GM21723 (cell line): ENCODE results near the gene PYY.
"Not testable (repeated sequence)": the region's sequence is repeated elsewhere in the genome, so short reads cannot be mapped to it uniquely, and the experiment has no call there.

Experiments used
- ATAC-seq: cut with Tn5 transposase; IDR thresholded peaks from one replicate; pipeline ENCODE4 v1.9.1; 2021; ENCODE audit warnings: mild to moderate bottlenecking, moderate library complexity; ENCODE audit not compliant: unreplicated experiment

The PYY gene

DNA sequence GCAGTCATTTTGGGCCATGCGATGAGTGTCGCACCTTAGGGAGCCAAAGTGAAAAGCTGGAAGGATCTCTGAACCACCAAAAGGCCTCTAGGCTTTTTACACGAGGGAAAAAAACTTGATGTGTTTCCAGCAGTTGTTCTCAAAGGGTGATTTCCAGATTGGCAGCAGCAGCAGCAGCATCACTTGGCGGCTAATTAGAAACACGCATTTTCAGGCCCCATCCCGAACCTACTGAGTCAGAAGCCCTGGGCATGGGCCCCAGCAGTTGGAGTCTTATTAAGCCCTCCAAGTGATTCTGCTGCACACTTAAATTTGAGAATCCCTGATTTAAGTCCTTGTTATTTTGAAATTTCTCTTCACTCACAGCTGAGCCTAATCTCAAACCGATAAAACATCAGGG, 25.3 kb upstream of the PYY start:
- ATAC-seq, result no peak

DNA sequence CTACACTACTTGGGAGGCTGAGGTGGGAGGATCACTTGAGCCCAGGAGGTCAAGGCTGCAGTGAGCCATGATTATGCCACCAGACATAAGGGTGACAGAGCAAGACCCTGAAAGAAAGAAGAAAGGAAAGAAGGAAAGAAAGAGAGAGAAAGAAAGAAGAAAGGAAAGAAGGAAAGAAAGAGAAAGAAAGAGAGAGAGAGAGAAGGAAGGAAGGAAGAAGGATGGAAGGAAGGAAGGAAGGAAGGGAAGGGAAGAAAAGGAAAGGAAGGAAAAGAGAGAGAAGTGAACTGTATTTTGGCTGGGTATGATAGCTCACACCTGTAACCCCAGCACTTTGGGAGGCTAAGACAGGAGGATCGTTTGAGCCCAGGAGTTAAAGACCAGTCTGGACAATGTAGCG, 24.3 kb upstream of the PYY start:
- ATAC-seq, result no peak

DNA sequence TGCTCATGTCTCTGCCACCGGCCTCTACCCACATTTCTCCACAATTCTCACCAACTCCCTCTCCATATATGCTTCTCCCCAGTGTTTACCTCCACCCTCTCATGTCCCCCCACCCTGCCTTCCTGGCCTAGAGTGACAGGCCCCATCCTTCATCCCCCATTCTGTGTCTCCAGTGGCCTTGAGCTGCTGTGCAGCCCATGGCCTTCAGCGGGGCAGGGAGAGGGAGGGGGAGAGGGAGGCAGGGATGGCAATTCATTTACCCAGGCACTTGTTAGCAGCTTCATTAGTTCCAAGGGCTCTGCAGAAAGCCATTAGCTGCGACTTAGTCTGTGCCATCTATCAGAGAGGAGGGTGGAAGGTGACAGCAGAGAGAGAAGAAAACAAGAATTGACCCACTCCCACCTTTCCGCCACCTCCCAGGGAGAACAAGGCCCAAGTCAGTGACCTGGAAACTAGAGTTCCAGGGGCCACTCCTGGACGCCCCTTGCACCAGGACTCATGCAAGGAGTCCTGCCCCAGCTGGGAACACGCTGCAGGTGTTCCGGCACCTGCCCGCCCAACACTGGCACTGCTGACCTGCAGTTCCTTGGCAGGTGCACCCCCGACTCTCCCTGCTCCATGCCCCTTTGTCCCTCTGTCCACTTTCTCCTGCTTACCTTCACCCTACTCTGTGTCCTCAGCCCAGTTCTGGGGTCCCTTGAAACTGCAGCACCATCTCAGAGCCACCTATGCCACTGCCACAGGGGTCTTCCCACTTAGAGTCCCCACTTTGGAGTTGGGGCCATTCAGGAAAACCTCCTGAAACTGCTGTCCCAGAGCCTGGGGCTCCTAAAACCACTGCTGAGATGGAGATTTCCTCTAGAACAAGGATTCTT, 23.5 kb upstream of the PYY start:
- ATAC-seq, result no peak

DNA sequence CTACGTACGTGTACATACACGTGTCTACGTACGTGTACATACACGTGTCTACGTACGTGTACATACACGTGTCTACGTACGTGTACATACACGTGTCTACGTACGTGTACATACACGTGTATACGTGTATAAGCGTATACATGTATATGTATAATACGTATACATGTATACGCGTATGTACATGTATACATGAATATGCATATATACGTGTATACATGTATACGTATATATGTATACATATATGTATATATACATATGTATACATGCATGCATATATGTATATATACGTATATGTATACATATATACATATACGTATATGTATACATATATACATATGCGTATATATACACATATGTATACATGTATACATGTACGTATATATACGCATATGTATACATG, 22.2 kb upstream of the PYY start:
- ATAC-seq, result no peak

DNA sequence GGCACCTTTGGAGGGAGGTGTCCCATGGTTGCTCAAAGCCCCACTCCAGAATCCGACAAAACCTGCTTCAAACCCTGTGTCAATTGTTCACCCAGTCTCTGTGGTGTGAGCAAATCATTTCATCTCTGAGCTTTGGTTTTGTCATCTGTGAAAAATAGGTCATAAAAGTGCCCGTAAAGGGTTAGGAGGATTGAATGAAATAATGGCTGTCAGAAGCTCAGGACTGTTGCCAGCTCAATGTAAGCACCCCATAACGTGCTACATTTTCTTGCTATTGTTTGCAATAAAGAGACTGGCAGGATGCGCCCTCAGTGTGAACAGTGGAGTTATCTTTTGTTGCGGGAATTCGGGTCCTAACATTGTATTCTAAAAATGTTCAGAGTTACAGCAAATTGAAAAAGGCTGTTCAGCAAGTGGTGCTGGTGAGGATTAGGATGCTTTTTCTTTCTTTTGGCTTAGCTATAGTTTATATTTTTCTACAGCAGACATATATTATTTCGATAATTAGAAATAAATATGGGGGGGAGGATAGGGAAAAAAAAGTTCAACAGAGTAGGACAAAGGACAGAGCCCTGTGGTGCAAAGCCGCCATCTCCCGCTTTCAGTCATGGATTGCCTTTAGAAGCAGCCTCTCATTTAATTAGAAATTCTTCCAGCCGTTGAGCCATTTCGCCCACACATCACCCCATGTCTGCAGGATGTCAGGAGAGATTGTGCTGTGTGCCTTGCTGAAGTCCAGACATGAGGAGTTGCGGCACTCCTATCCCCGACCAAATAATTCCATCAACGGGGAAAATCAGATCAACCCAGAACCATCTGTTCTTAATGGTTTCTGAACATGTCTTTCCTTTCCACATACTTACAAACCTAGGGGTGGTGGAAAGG, 20.9 kb upstream of the PYY start:
- no peak for ATAC-seq

DNA sequence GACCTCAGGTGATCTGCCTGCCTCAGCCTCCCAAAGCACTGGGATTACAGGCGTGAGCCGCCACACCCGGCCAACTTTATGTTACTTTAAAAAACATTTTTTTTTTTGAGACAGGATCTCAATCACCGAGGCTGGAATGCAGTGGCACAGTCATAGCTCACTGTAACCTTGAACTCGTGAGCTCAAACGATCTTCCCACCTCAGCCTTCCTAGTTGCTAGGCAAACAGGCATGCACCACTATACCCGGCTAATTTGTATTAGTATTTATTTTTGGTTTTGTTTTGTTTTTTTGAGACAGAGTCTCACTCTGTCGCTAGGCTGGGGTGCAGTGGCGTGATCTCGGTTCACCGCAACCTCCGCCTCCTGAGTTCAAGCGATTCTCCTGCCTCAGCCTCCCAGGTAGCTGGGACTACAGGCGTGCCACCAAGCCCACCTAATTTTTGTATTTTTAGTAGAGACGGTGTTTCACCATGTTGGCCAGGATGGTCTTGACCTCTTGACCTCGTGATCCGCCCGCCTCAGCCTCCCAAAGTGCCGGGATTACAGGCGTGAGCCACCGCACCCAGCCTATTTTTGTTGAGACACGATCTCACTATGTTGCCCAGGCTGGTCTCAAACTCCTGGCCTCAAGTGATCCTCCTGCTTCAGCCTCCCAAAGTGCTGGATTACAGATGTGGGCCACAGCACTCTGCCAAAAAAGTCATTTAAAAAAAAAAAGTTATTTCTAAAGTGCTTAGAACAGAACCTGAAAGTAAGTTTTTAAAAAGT, 18.9 kb upstream of the PYY start:
- not testable (repeated sequence) for ATAC-seq

DNA sequence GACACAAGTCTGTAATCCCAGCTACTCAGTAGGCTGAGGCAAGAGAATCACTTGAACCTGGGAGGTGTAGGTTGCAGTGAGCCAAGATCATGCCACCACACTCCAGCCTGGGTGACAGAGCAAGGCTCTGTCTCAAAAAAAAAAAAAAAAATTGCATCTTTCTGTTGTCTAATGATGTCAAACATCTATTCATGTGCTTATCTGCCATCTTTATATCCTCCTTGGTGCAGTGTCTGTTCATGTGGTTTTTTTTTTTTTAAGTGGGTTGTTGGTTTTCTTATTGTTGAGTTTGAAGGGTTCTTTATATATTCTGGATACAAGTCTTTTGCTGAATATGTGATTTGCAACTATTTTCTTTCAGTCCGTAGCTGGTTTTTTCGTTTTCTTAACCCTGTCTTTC, 17.7 kb upstream of the PYY start:
- not testable (repeated sequence) for ATAC-seq

DNA sequence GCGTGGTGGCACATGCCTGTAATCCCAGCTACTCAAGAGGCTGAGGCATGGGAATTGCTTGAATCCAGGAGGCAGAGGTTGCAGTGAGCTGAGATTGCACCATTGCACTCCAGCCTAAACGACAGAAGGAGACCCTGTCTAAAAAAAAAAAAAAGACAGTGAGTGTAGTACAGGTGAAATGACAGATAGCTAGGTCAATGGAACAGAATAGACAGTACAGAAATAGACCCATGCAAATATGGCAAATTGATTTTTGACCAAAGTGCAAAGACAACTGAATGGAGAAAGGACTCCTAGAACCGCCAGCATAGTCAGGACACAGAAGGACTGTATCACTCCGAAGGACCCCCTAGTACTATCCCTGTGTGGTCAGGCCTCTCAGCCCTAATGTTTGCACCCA, 16.6 kb upstream of the PYY start:
- no peak for ATAC-seq

DNA sequence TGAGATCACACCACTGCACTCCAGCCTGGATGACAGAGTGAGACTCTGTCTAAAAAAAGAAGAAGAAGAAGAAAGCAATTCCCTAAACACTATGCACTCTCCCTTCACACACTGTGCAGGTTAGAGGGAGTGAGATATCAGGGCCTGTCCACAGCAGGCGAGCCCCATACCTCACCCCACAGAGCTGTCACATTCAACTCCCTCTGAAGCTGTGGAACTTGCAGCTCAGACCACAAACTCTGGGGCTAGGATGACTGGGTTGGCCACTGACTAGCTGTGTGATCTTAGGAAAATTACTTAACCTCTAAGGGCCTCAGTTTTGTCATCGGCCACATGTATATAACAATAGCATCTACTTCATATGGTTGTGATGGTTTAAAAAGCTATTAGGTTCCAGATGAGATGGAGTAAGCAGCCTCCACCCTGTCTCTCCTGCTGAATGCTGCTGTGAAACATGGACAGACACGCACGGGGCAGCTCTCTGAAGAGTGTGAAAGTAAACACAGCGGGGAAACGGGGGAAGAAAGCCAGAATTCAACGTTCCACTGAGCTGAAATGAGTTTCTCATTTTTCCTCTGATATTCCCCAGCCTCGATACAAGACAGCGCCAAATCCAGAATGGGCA, 13.6 kb upstream of the PYY start:
- no peak for ATAC-seq

DNA sequence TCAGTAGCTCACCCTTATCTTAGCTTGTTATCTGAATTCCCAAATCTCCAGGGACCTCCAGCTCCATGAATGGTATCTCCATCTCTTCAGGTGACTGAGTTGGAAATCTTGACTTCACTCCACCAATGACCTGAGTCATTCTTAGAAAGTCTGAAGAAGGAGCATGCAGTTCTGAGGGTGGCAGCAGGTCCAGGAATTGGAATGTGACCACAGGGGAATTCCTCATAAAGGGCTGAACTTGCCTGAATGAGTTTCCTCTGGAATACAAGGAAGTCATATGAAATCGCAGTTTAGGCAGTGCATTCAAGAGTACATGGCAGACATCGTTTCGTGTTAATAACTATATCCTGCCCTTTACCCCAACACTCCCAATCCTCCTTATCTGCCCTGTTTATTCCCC, 12.5 kb upstream of the PYY start:
- ATAC-seq, result no peak

DNA sequence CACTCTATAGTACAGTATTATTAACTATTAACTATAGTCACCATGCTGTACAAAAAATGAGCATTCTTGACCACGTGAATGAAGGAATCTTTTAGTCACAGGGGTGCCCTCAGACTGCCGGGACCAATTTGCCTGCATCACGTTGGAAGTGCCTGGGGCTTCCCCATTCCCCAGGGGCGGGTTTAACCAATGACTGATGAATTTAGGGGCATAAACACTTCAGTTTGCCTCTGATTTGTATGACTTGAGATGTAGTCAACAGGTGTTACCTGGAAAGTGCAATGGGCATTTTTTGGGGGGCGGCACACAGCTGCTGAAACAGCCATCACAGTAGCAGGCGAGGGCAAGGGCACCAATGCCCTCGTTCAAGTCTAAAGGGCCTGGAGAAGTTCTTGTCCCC, 8.7 kb upstream of the PYY start:
- no peak for ATAC-seq

DNA sequence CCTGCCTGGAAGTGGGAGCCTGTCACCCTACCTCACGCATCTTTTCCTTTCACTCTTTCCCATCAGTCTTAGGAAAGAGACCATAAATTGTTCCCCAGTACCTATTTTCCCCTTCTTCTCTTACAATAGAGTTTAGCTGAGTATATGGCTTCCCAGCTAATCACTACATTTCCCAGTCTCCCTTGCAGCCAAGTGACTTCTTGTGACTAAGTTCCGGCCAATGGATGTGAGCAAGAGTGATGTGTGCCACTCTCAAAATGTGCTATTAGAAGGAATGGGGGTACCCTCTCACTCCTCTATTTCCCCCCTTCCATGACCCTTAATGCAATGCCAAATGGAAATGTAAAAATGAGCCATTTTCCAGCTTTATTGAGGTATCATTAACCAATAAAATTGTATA, 8.2 kb upstream of the PYY start:
- ATAC-seq, result no peak

DNA sequence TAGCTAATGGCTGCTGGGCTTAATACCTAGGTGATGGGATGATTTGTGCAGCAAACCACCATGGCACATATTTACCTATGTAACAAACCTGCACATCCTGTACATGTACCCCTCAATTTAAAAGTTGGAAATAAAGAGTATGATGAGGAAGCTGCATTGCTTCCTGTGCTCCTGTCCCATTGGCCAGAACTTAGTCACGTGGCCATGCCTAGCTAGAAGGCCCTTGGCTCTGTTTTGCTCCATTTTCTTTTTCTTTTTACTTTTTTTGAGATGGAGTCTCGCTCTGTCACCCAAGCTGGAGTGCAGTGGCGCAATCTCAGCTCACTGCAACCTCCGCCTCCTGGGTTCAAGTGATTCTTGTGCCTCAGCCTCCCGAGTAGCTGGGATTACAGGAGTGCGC, 7.6 kb upstream of the PYY start:
- not testable (repeated sequence) for ATAC-seq

DNA sequence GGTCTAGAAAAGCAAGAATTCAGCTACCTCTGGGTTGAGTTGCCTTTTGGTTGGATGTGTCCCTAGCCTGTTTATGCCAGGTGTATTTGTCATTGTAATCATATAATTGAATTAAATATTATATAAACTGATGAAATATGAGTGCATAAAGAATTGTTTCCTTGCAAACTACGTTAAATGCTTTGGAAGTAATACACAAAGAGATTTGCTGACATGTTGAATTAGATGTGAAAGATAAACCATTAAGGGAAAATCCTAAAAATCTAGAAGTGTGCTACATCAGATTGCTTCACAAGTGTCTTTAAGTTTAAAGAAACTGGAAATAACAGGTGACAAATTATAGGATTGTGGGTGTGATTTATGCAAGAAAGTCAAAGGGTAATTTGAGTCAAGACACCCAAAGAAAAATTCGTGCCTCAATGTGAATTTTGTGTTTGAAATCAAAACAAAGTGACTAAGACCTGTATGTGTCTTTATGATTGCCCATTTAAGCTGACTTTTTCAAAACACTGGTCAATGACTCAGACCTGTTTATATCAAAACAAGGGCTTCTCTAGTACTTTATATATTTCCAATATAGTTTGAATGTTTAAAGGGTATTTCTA, 5.1 kb upstream of the PYY start:
- no peak for ATAC-seq

DNA sequence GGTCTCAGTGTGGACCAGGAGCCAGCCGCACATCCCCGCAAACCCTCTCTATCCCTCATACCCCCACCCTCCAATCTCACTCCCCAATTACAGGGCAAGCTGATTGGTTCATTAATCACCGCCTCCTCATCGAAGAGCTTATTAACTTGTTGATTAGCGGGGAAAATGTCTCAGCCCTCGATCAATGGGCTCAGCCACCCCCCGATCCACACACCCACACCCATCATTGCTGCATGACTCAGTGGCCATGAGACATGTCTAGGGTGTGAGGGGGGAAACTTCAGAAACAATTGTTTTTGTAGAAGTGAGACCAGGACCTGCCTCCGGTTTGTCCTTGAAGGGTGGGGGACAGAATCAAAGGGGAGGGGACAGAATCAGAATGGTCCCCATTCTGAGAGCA, 2.5 kb upstream of the PYY start:
- ATAC-seq, result no peak

DNA sequence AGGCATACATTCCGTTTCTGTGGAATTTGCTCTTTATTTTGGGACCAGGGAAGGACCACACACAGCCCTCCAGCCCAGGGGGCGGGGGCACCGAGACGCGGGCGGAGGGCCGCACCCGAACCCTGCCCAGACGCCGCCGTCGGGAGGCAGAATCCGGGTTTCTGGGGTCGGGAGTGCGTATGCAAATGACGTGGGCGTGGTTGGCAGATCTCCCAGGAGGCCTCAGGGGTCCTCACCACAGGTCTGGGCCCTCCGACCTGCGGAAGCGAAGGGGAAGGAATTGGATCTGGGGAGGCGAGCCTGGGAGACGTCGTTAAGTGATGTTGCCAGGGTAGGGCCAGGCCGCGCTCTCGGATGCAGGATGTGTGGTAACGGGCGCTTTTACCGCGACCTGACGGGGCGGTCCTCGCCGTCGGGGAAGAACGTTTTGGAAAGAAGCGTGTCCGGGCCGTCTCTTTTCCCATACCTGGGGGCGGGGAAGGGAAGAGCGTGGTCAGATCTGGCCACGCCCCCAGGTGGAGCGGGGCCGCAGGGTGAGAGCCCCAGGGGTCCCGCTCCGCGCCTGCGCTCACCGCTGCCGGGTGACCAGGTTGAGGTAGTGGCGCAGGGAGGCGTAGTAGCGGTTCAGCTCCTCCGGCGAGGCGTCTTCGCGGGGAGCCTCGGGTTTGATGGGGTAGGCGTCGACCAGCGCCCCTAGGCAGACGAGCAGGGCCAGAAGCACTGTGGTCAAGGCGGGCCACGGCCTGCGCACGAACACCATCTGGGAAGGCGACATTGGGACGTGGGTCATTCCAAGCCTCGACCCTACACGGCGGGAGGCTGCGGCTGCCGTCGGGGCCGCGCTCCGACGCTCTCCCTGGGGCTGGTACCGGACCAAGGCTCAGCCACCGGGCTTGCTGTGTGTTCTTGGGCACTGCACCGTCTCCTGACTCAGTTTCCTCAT, 745 bp downstream of the PYY start:
- ATAC-seq, result no peak

DNA sequence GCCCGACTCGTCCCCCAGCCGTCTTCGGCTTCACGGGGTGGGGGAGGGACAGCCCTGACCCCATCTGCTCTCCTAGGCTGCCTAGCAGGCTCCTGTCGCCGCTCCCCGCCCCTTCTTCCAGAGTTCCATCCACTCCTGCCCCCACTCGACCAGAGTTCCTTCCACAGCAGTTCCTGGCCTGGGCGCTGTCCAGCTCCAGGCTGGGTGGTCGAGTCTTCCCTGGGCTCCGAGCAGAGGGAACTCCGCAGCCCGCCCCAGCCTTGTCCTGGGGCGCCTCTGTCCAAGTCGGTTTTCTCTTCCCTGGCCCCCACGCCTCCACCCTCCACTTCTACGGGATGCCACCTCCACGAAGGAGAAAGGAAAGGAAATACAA, 1.4 kb downstream of the PYY start:
- ATAC-seq, result no peak

DNA sequence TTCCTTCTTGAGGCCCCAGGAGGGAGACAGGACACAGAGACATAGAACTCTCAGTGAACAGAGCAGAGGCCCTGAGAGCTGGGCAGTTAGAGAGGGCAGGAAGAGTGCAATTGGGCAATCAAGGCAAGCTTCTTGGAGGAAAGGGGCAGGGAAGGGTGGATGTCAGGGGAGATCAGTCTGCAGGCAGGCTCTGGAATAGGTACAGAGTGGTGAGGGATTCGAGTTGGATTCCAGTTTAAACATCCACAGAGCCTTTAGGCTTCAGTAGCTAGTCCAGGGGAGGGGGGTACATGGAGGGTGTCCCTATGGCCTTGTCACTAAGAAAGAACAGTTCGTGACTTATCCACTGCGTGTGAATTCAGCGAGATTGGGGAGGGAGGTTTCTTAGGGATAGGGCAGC, 2.0 kb downstream of the PYY start:
- no peak for ATAC-seq

DNA sequence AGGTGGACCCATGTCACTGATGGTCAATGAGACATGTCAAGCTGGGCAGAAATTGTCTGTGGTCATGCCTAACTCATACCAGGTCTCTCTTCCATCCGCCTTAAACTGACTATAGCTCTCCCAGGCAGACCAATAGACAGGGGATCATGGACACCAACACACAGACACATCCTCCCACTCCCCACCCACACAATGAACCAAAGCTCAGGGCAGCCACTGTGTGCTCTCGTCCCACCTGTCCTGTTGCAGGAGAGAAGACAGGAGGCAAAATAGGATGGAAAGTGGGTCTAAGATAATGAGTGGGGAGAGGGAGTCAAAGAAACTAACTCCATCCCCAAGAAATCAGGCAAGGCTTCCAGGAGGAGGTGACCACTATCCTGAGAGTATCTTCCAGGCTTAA, 3.2 kb downstream of the PYY start:
- no peak for ATAC-seq
